Neural cell (in vitro differentiated cells): ENCODE data around the gene CTSA.

Experiments
- CTCF ChIP-seq: fragments of 450-650 bp; IDR thresholded peaks from 2 replicates; pipeline ENCODE4 v1.5.1; 2014; ENCODE audit warnings: antibody characterized with exemption, mild to moderate bottlenecking, moderate library complexity; ENCODE audit not compliant: poor library complexity, severe bottlenecking
- EZH2 ChIP-seq: fragments of 200-600, 300-800 bp; shearing (Covaris generic), sonication (generic); IDR thresholded peaks from 2 replicates; pipeline ENCODE4 v1.6.1; 2014; ENCODE audit warnings: antibody characterized with exemption, low read length, borderline replicate concordance, mild to moderate bottlenecking; ENCODE audit not compliant: insufficient read depth, poor library complexity, severe bottlenecking
- MXI1 ChIP-seq: fragments of 450-650 bp; conservative IDR thresholded peaks from 2 replicates; pipeline ENCODE4 v1.6.1; 2014; ENCODE audit warnings: antibody characterized with exemption, mild to moderate bottlenecking; ENCODE audit not compliant: poor library complexity, severe bottlenecking
- POLR2AphosphoS5 ChIP-seq: IDR thresholded peaks from 2 replicates; pipeline ENCODE4 v1.6.1; 2012
- RAD21 ChIP-seq: fragments of 450-650 bp; conservative IDR thresholded peaks from 2 replicates; pipeline ENCODE4 v1.6.1; 2014; ENCODE audit warnings: antibody characterized with exemption, mild to moderate bottlenecking, moderate library complexity
- REST ChIP-seq: IDR thresholded peaks from 2 replicates; pipeline ENCODE4 v1.6.1; 2012; ENCODE audit warnings: borderline replicate concordance
- TAF1 ChIP-seq: IDR thresholded peaks from 2 replicates; pipeline ENCODE4 v1.6.1; 2012; ENCODE audit warnings: low read depth

GRCh38 chr20:45873409-45874103 lies 17.6 kb upstream of the CTSA start:
- no peak for TF ChIP-seq EZH2
- no peak for TF ChIP-seq CTCF
- no peak for TF ChIP-seq TAF1
- TF ChIP-seq MXI1, result no peak
- TF ChIP-seq RAD21, result no peak
- TF ChIP-seq POLR2AphosphoS5, result no peak
- TF ChIP-seq REST, result no peak
